Loucy (cell line): Measurements from ENCODE around the gene KCNG3.

ENCODE experiments used
- H2AFZ ChIP-seq: fragments of 200-600 bp; sonication (generic); 2 replicates; pipeline ENCODE4 v1.6.0; 2016; ENCODE audit warnings: antibody characterized with exemption, mild to moderate bottlenecking, low read length, moderate library complexity
- H3F3A ChIP-seq: fragments of 200-600 bp; 2 replicates; pipeline ENCODE4 v1.6.0; 2016; ENCODE audit warnings: antibody characterized with exemption, low read depth, mild to moderate bottlenecking
- H3K27me3 ChIP-seq: fragments of 200-600 bp; sonication (generic); 2 replicates; pipeline ENCODE4 v1.6.1; 2014; ENCODE audit warnings: low read length, mild to moderate bottlenecking; ENCODE audit not compliant: insufficient read depth, poor library complexity, severe bottlenecking
- H3K36me3 ChIP-seq: fragments of 200-600 bp; sonication (generic); 2 replicates; pipeline ENCODE4 v1.6.1; 2016; ENCODE audit warnings: low read length; ENCODE audit not compliant: insufficient read depth
- H3K4me1 ChIP-seq: fragments of 200-600 bp; sonication (generic); 2 replicates; pipeline ENCODE4 v1.5.1; 2014; ENCODE audit warnings: low read length, mild to moderate bottlenecking; ENCODE audit not compliant: insufficient read depth, poor library complexity, severe bottlenecking
- H3K4me2 ChIP-seq: fragments of 200-600 bp; sonication (generic); 2 replicates; pipeline ENCODE4 v1.6.0; 2014; ENCODE audit warnings: antibody characterized with exemption, low read length, low read depth, mild to moderate bottlenecking; ENCODE audit not compliant: poor library complexity, severe bottlenecking
- H3K4me3 ChIP-seq: fragments of 200-600 bp; sonication (generic); 2 replicates; pipeline ENCODE4 v1.5.1; 2014; ENCODE audit warnings: low read length, mild to moderate bottlenecking, mixed read lengths; ENCODE audit not compliant: poor library complexity, severe bottlenecking
- H3K79me2 ChIP-seq: fragments of 200-600 bp; sonication (generic); 2 replicates; pipeline ENCODE4 v1.6.1; 2014; ENCODE audit warnings: low read length; ENCODE audit not compliant: insufficient read depth
- H3K9ac ChIP-seq: fragments of 200-600 bp; sonication (generic); 2 replicates; pipeline ENCODE4 v1.6.0; 2014; ENCODE audit warnings: mild to moderate bottlenecking, low read depth, low read length, moderate library complexity; ENCODE audit not compliant: poor library complexity, severe bottlenecking
- H3K9me2 ChIP-seq: fragments of 200-600 bp; sonication (generic); replicated peaks from 2 replicates; pipeline ENCODE4 v1.6.1; 2016; ENCODE audit warnings: low read depth, low read length, mixed read lengths
- H3K9me3 ChIP-seq: fragments of 200-600 bp; sonication (generic); 2 replicates; pipeline ENCODE4 v1.6.1; 2014; ENCODE audit warnings: mild to moderate bottlenecking, antibody characterized with exemption, low read length, low read depth; ENCODE audit not compliant: insufficient read depth
- H4K20me1 ChIP-seq: fragments of 200-600 bp; sonication (generic); 2 replicates; pipeline ENCODE4 v1.6.0; 2014; ENCODE audit warnings: antibody characterized with exemption, low read length, mild to moderate bottlenecking; ENCODE audit not compliant: insufficient read depth, poor library complexity, severe bottlenecking
- CTCF ChIP-seq: fragments of 200-600 bp; sonication (generic); conservative IDR thresholded peaks from 2 replicates; pipeline ENCODE4 v1.5.1; 2014; ENCODE audit warnings: mild to moderate bottlenecking, antibody characterized with exemption, low read length
- EZH2phosphoT487 ChIP-seq: fragments of 200-600 bp; IDR thresholded peaks from 2 replicates; pipeline ENCODE4 v1.6.1; 2018; ENCODE audit warnings: antibody characterized with exemption, mild to moderate bottlenecking, moderate library complexity, borderline replicate concordance

The KCNG3 gene

GRCh38 chr2:42503291-42503690, 9.5 kb upstream of the KCNG3 start:
- no peaks in the 10 kb centered on the region for H3F3A ChIP-seq
- H3K9me2 ChIP-seq: no peaks in the 10 kb centered on the region
- H3K9me3 ChIP-seq: no peaks in the 10 kb centered on the region
- no peaks in the 10 kb centered on the region for H3K36me3 ChIP-seq
- H3K4me2 ChIP-seq: no peak overlapping the region
- H4K20me1 ChIP-seq: no peaks in the 10 kb centered on the region
- TF ChIP-seq CTCF (no peak), EZH2phosphoT487 (no peak)
- no peak overlapping the region for H3K9ac ChIP-seq
- no peak overlapping the region for H2AFZ ChIP-seq
- no peaks in the 10 kb centered on the region for H3K4me1 ChIP-seq
- no peaks in the 10 kb centered on the region for H3K27me3 ChIP-seq
- H3K4me3 ChIP-seq: no peak overlapping the region
- H3K79me2 ChIP-seq: no peaks in the 10 kb centered on the region

- H3K27me3 ChIP-seq: no peaks in the 10 kb centered on the region
- H3K9ac ChIP-seq: no peak overlapping the region
- H3K4me1 ChIP-seq: peaks cover 4% of the 10 kb centered on the region
- no peaks in the 10 kb centered on the region for H3K36me3 ChIP-seq
- H3K9me2 ChIP-seq: no peaks in the 10 kb centered on the region
- H3K9me3 ChIP-seq: no peaks in the 10 kb centered on the region
- no peaks in the 10 kb centered on the region for H4K20me1 ChIP-seq
- H3K4me2 ChIP-seq: no peak overlapping the region
- no peaks in the 10 kb centered on the region for H3K79me2 ChIP-seq
- H3F3A ChIP-seq: no peaks in the 10 kb centered on the region
- TF ChIP-seq EZH2phosphoT487: no peak
- no peak for TF ChIP-seq CTCF
- no peak overlapping the region for H3K4me3 ChIP-seq
- H2AFZ ChIP-seq: no peak overlapping the region
Observed at GRCh38 chr2:42498497-42498896, 4.7 kb upstream of the KCNG3 start.

GRCh38 chr2:42495611-42496010, 1.8 kb upstream of the KCNG3 start:
- Histone ChIP-seq H3K4me2 (peak overlapping the region; percentile 72), H3K9me2 (no peaks in the 10 kb centered on the region), H3K9me3 (no peaks in the 10 kb centered on the region), H3K4me3 (no peak overlapping the region), H3K9ac (no peak overlapping the region), H3F3A (no peaks in the 10 kb centered on the region), H4K20me1 (no peaks in the 10 kb centered on the region), H2AFZ (peak overlapping the region; percentile 76), H3K27me3 (no peaks in the 10 kb centered on the region), H3K79me2 (no peaks in the 10 kb centered on the region), H3K4me1 (peaks cover 4% of the 10 kb centered on the region), H3K36me3 (no peaks in the 10 kb centered on the region)
- TF ChIP-seq CTCF: no peak
- TF ChIP-seq EZH2phosphoT487: no peak
